ENCODE data around the gene TP73. TPM values are rescaled to one million over a fixed set of nuclear protein-coding genes. Genes with fewer than 3 reads are reported as not detected.

Gene TP73
- total RNA-seq, 2 donors from 2014 or later: 0.29 to 0.42 TPM

DNA sequence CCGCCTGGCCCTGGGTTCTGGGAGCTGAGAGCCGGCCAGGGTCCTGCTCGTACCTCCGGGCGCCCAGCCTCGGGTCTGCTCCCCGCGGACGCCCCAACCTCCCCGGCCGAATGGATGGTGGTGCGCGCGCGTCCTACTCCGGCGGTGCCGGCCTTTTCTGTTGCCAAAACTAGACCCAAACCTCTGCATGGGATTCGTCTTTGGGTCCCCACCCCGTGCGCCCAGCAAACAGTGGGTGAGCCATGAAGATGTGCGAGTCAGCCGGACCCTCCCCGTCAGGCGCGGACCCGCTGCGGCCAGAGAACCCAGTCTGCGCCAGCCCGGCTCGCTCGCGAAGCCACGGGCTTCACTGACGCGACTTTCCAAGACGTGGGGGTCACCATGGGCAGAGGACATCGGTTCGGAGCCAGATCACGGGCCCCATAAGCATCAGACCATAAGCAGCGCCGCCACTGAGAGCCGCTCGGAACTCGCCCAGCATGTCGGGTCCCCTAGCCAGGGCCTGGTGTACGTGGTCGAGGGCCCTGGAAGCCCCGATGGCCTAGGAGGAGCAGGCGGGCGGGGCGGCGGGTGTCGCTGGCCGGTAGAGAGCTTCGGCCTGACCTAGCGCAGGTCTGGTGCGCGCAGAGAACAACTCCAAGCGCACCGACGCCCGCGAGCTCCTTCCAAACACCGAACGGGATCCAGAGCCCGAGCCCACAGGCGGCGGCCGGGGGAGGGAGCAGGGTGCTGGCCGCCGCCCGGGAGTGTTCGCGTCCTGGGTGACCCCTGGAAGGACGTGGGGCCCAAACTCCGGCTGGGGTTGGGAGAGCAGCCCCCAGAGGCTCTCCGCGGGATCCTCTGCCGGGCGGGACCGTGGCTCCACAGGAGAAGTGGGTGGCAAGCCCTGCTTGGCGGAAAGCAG, 1.0 kb upstream of the TP73 start:
- no peaks in the 10 kb centered on the region for H3K36me3 ChIP-seq
- no peaks in the 10 kb centered on the region for H3K9me3 ChIP-seq
- H3K9ac ChIP-seq (ENCODE audit: low read depth in 2 of 2, low read length in 2 of 2): no peak overlapping the region
- no peak for DNase-seq
- intact Hi-C loops (cut with DNase I): no loop called here
- no peak overlapping the region for H3K27ac ChIP-seq
- TF ChIP-seq, protein P1, sequence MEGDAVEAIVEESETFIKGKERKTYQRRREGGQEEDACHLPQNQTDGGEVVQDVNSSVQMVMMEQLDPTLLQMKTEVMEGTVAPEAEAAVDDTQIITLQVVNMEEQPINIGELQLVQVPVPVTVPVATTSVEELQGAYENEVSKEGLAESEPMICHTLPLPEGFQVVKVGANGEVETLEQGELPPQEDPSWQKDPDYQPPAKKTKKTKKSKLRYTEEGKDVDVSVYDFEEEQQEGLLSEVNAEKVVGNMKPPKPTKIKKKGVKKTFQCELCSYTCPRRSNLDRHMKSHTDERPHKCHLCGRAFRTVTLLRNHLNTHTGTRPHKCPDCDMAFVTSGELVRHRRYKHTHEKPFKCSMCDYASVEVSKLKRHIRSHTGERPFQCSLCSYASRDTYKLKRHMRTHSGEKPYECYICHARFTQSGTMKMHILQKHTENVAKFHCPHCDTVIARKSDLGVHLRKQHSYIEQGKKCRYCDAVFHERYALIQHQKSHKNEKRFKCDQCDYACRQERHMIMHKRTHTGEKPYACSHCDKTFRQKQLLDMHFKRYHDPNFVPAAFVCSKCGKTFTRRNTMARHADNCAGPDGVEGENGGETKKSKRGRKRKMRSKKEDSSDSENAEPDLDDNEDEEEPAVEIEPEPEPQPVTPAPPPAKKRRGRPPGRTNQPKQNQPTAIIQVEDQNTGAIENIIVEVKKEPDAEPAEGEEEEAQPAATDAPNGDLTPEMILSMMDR (IDR thresholded peaks at IDR 0.05): no peak
- peaks cover 4% of the 10 kb centered on the region for H3K4me1 ChIP-seq
- peaks cover 53% of the 10 kb centered on the region for H3K27me3 ChIP-seq
- H3K4me3 ChIP-seq: no peak overlapping the region

DNA sequence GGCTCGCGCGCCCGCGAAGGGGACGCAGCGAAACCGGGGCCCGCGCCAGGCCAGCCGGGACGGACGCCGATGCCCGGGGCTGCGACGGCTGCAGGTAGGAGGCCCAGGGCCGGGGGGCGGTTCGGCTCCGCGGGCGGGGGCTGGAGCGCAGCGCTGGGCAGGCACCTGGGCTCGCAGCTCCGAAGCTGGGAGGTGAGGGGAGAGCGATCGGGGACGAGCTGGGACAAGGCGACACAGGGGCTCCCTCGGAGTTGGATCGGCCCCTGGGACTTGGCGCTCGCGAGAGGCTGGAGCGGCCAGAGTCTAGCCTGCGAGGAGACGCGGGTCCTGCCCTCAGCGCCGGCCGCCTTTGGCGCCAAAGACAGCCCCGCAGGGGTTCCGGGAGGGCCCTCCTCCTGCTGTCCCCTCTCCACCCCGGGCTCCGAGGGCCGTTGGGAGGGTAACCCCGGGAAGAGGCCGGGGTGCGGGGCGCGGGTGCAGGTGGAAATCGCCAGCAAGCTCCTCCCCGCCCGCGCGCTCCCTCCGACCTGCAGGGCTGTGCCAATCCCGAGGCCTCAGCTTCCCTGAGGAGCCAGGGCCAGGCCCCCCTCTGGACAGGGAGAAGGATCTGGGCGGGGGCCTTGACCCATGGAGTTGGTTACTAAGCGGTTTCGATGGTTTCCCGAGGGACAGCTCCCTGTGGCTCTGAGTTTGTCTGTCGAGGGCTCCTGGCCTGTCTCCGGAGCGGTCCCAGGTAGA, 401 bp downstream of the TP73 start:
- no peaks in the 10 kb centered on the region for H3K9me3 ChIP-seq
- TF ChIP-seq, protein P1 (IDR thresholded peaks at IDR 0.05): no peak
- H3K36me3 ChIP-seq: no peaks in the 10 kb centered on the region
- no peak overlapping the region for H3K9ac ChIP-seq (ENCODE audit: low read depth in 2 of 2, low read length in 2 of 2)
- peaks cover 53% of the 10 kb centered on the region for H3K27me3 ChIP-seq
- no peak overlapping the region for H3K27ac ChIP-seq
- DNase-seq: no peak
- peaks cover 4% of the 10 kb centered on the region for H3K4me1 ChIP-seq
- intact Hi-C loops (cut with DNase I): no loop called here
- peak overlapping the region; percentile 25 for H3K4me3 ChIP-seq

DNA sequence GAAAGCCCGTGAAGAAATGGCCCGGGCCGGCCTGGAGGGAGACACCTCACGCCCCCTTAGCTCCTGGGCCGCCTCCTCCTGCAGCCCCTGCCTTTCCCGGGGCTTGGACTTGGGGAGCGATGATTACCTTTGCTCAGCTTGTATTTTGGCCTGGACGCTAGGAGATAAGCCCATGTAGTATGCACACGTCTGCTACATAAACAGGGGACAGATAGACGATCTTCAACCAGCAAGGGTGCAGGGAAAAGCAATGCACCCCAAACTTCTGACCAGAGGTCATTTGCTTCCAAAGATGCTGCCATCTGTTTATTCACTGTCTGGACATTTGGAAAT, 936 bp downstream of the TP73 start:
- Histone ChIP-seq H3K9me3 (no peaks in the 10 kb centered on the region), H3K4me3 (no peak overlapping the region), H3K36me3 (no peaks in the 10 kb centered on the region), H3K4me1 (peaks cover 4% of the 10 kb centered on the region), H3K27me3 (peaks cover 53% of the 10 kb centered on the region), H3K27ac (no peak overlapping the region), H3K9ac (ENCODE audit: low read depth in 2 of 2, low read length in 2 of 2) (no peak overlapping the region)
- no peak for DNase-seq
- TF ChIP-seq, protein P1 (IDR thresholded peaks at IDR 0.05): no peak
- intact Hi-C loops (cut with DNase I): no loop called here

DNA sequence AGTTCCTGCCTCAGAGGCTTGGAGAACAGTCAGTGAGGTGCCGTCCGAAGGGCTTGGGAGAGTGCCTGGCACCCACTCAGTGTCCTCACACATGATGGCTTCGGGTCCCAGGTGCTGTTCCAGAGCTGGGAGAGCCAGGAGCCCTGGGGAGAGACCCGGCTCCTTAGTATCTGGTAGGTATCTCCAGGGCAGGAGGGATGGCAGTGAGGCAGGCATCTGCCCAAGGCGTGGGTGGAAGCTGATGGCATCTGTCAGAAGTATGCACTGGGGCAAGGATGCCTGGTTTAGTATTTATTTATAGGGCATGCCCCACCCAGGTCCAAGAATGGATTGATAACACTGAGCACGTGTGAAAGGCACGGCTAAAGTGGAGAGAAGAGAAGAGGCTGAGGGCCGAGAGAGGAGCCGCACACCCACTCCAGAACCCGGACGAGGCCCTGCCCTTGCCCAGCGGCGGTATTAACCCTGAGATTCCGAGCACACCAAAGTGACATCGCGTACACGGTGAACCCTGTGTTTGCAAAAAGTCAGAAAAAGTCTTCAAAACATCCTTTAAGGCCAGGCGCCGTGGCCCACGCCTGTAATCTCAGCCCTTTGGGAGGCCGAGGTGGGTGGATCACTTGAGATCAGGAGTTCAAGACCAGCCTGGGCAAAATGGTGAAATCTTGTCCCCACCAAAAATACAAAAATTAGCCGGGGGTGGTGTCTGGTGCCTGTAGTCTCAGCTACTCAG, 2.4 kb downstream of the TP73 start:
- intact Hi-C loops (cut with DNase I): no loop called here
- TF ChIP-seq, protein P1 (IDR thresholded peaks at IDR 0.05): no peak
- Histone ChIP-seq H3K9me3 (no peaks in the 10 kb centered on the region), H3K27ac (no peak overlapping the region), H3K27me3 (peaks cover 53% of the 10 kb centered on the region), H3K4me3 (no peak overlapping the region), H3K4me1 (peaks cover 4% of the 10 kb centered on the region), H3K9ac (ENCODE audit: low read depth in 2 of 2, low read length in 2 of 2) (no peak overlapping the region), H3K36me3 (no peaks in the 10 kb centered on the region)
- no peak for DNase-seq

DNA sequence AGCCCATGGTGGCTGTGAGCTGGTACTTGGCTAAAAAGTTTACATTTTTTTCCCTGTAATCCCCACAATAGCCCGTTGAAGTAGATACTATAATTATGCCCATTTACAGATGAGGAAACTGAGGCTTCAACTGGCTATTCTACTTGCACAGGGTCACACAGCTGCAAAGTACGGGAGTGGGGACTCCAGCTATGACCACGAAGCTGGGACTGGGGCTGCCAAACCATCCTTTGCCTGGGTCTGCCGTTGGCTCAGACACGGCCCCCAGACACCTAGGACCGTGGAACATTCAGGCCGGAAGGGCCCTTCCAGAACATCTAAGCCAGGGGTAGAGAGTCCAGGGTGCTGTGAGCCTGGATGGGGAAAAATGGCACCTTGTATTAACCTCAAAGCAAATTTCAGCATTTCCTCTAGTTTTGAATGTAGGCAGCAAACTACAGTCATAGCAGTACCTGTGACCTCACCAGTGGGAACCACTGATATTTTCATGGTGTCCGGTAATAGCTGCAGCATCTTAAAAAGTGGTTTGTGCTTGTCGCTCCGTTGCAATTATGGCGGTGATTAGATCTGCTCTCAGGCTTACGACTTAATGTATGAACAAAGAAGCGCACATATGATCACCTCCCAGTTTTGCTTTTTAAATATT, 4.3 kb downstream of the TP73 start:
- H3K27me3 ChIP-seq: peaks cover 40% of the 10 kb centered on the region
- H3K36me3 ChIP-seq: no peaks in the 10 kb centered on the region
- intact Hi-C loops (cut with DNase I): no loop called here
- TF ChIP-seq, protein P1 (IDR thresholded peaks at IDR 0.05): no peak
- DNase-seq: no peak
- H3K4me1 ChIP-seq: no peaks in the 10 kb centered on the region
- H3K9me3 ChIP-seq: no peaks in the 10 kb centered on the region
- no peak overlapping the region for H3K27ac ChIP-seq
- H3K4me3 ChIP-seq: no peak overlapping the region
- no peak overlapping the region for H3K9ac ChIP-seq (ENCODE audit: low read depth in 2 of 2, low read length in 2 of 2)

Measured in colonic mucosa (tissue), 4 donors.